Measurements from ENCODE around the gene SYNJ1. TPM values are rescaled to one million over a fixed set of nuclear protein-coding genes. Genes with fewer than 3 reads are reported as not detected.
"Not testable (repeated sequence)": the region's sequence is repeated elsewhere in the genome, so short reads cannot be mapped to it uniquely, and the experiment has no call there.

The SYNJ1 gene
- total RNA-seq, 2 donors from 2014 or later, result 7.9 to 9.2 TPM

DNA sequence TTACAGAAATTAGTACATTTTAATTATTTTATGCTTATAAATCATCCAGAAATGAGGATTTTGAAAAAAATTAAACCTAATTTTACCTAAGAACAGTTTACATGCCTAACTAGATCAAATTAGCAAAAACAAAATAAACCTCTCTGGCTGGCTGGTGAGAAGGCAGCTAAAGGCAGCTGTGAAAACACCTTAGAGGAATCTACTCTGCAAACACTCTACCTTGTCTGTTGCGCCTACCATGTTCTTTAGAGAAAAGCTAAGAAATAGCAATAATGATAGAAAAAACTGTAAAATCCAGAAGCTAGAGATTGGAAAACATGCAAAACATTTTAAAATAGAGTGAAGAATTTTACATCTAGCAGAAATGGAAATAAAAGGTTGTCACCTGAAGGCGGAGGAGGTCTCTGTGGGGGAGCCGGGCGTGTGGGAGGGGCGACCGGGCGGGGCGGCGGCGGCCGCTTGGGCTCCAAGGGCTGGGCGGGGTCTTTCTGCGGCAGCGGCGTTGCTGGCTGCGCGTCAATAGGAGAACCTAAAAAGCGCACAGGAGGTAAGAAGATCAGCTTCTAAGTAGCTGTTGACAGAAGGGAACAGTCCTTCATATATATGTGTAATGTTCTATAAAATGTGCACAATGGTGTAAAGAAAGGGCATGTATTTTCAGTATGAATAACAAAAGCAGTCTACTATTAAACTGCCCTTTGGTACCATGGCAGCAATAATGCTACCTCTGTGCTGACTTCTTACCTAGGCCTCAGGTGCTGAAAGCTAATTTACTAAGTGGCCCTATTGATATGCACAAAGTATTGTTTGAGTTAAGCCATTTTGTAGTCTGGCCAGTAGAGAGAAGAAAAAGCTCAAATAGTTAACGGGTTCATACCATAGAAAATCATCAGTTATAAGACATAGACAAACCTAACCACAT, 82.3 kb downstream of the SYNJ1 start:
- no peaks in the 10 kb centered on the region for H3K4me1 ChIP-seq (replicated peaks)
- H3K4me3 ChIP-seq, result no peak overlapping the region
- no peak for DNase-seq (ENCODE audit: low spot score)
- intact Hi-C loops (cut with DNase I), result no loop called here
- WGBS, result 63% methylated on average over 19 of the region's 19 CpGs
- no peaks in the 10 kb centered on the region for H3K9me3 ChIP-seq
- no peaks in the 10 kb centered on the region for H3K27me3 ChIP-seq (replicated peaks; ENCODE audit: insufficient read depth)
- TF ChIP-seq POLR2AphosphoS5 (IDR thresholded peaks at IDR 0.05) (no peak), POLR2A (IDR thresholded peaks at IDR 0.05) (no peak)
- TF ChIP-seq, protein P1, sequence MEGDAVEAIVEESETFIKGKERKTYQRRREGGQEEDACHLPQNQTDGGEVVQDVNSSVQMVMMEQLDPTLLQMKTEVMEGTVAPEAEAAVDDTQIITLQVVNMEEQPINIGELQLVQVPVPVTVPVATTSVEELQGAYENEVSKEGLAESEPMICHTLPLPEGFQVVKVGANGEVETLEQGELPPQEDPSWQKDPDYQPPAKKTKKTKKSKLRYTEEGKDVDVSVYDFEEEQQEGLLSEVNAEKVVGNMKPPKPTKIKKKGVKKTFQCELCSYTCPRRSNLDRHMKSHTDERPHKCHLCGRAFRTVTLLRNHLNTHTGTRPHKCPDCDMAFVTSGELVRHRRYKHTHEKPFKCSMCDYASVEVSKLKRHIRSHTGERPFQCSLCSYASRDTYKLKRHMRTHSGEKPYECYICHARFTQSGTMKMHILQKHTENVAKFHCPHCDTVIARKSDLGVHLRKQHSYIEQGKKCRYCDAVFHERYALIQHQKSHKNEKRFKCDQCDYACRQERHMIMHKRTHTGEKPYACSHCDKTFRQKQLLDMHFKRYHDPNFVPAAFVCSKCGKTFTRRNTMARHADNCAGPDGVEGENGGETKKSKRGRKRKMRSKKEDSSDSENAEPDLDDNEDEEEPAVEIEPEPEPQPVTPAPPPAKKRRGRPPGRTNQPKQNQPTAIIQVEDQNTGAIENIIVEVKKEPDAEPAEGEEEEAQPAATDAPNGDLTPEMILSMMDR (IDR thresholded peaks at IDR 0.05), result no peak
- no peaks in the 10 kb centered on the region for H3K36me3 ChIP-seq
- H3K27ac ChIP-seq, result no peak overlapping the region

- TF ChIP-seq POLR2AphosphoS5 (IDR thresholded peaks at IDR 0.05) (no peak), POLR2A (IDR thresholded peaks at IDR 0.05) (no peak)
- TF ChIP-seq, protein P1 (IDR thresholded peaks at IDR 0.05), result no peak
- no peak overlapping the region for H3K27ac ChIP-seq
- H3K27me3 ChIP-seq (replicated peaks; ENCODE audit: insufficient read depth), result no peaks in the 10 kb centered on the region
- H3K4me1 ChIP-seq (replicated peaks), result no peaks in the 10 kb centered on the region
- intact Hi-C loops (cut with DNase I), result no loop called here
- no peak for DNase-seq (ENCODE audit: low spot score)
- H3K9me3 ChIP-seq, result no peaks in the 10 kb centered on the region
- no peak overlapping the region for H3K4me3 ChIP-seq
- no peaks in the 10 kb centered on the region for H3K36me3 ChIP-seq
- WGBS, result 83% methylated on average over 10 of the region's 10 CpGs
Measured at GRCh38 chr21:32641710-32642698, 85.8 kb downstream of the SYNJ1 start.

GRCh38 chr21:32626621-32627196, 101.1 kb downstream of the SYNJ1 start:
- H3K4me3 ChIP-seq, result no peak overlapping the region
- no peak overlapping the region for H3K27ac ChIP-seq
- H3K27me3 ChIP-seq (replicated peaks; ENCODE audit: insufficient read depth), result no peaks in the 10 kb centered on the region
- H3K36me3 ChIP-seq, result no peaks in the 10 kb centered on the region
- intact Hi-C loops (cut with DNase I), result no loop called here
- H3K4me1 ChIP-seq (replicated peaks), result no peaks in the 10 kb centered on the region
- H3K9me3 ChIP-seq, result no peaks in the 10 kb centered on the region
- DNase-seq (ENCODE audit: low spot score), result no peak
- 94% methylated on average over 3 of the region's 3 CpGs for WGBS
- no peak for TF ChIP-seq POLR2A (IDR thresholded peaks at IDR 0.05)
- no peak for TF ChIP-seq POLR2AphosphoS5 (IDR thresholded peaks at IDR 0.05)
- TF ChIP-seq, protein P1 (IDR thresholded peaks at IDR 0.05), result no peak

DNA sequence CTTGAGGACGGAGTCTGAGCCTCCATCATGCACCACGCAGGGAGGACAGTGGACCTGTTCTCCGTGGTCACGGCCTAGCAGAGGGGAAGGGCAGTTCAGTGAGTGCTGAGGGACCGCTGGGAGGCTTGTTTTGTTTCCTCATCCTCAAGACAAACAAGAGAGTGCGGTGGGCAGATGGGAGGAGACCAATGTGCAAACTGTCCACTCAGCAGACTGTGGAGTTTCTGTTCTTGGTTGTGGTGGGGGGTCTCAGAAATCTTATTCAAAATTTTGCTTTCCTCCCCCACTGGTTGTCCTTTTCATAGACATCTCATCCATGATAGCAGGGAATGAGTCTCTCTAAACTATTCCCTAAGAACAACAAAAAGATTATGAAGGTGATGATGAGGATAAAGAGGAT, 109.6 kb downstream of the SYNJ1 start:
- 78% methylated on average over 6 of the region's 6 CpGs for WGBS
- H3K27ac ChIP-seq; H3K4me3 ChIP-seq; H3K4me1 ChIP-seq (replicated peaks); H3K36me3 ChIP-seq; intact Hi-C loops (cut with DNase I); H3K9me3 ChIP-seq; DNase-seq (ENCODE audit: low spot score); H3K27me3 ChIP-seq (replicated peaks; ENCODE audit: insufficient read depth): not testable (repeated sequence)

All from prostate gland (tissue), 2 donors.